Activated B cell treated with CpG ODN at 0.5 μM for 24 hours (primary cell): ENCODE results near the gene POMT2. TPM values are rescaled to one million over a fixed set of nuclear protein-coding genes. Genes with fewer than 3 reads are reported as not detected.
"Not testable (repeated sequence)": the region's sequence is repeated elsewhere in the genome, so short reads cannot be mapped to it uniquely, and the experiment has no call there.

Experiments
- ATAC-seq: fragments of 200-7000 bp; cut with Tn5 transposase; one replicate; pipeline ENCODE4 v1.10.0; 2021; ENCODE audit warnings: low read depth, mild to moderate bottlenecking, moderate library complexity
- CTCF ChIA-PET: fragments of 350-600 bp; sonication (Branson Sonifier 250); formaldehyde crosslinking; loops from one replicate; lab custom pipeline; 2021; ENCODE audit warnings: antibody characterized with exemption; lab: Charles Lee
- POLR2A ChIA-PET: fragments of 350-600 bp; sonication (Branson Sonifier 250); formaldehyde crosslinking; loops from one replicate; lab custom pipeline; 2021; ENCODE audit warnings: antibody characterized with exemption; lab: Charles Lee
- DNase-seq: peaks from one replicate; pipeline ENCODE4 v3.0.0; 2022
- H3K27ac Mint-ChIP-seq: one replicate; pipeline ENCODE4 v1.8.0; 2020; ENCODE audit warnings: mixed read lengths
- H3K27me3 Mint-ChIP-seq: one replicate; pipeline ENCODE4 v1.8.0; 2021; ENCODE audit warnings: mixed read lengths
- H3K36me3 Mint-ChIP-seq: one replicate; pipeline ENCODE4 v1.8.0; 2021; ENCODE audit warnings: low read depth, mixed read lengths
- H3K4me1 Mint-ChIP-seq: one replicate; pipeline ENCODE4 v1.8.0; 2021; ENCODE audit warnings: mixed read lengths
- H3K4me3 Mint-ChIP-seq: one replicate; pipeline ENCODE4 v1.8.0; 2020; ENCODE audit warnings: mild to moderate bottlenecking, mixed read lengths
- H3K9me3 Mint-ChIP-seq: one replicate; pipeline ENCODE4 v1.8.0; 2020; ENCODE audit warnings: mixed read lengths
- intact Hi-C: fragments of 100-400 bp; cut with micrococcal nuclease; formaldehyde crosslinking; loops from one replicate; pipeline ENCODE4 v1.15.1; 2024
- total RNA-seq: library from RNA; stranded (reverse); gene quantifications from 2 replicates; pipeline ENCODE4 v1.2.3, GENCODE V29; 2022
- TF ChIP-seq, protein P1 (sequence below): fragments of 200-600 bp; IDR thresholded peaks from one replicate; pipeline ENCODE4 v1.8.0; 2022; ENCODE audit warnings: antibody characterized with exemption, mild to moderate bottlenecking

The POMT2 gene
- total RNA-seq, 1 donor from 2014 or later: 30.8 TPM

DNA sequence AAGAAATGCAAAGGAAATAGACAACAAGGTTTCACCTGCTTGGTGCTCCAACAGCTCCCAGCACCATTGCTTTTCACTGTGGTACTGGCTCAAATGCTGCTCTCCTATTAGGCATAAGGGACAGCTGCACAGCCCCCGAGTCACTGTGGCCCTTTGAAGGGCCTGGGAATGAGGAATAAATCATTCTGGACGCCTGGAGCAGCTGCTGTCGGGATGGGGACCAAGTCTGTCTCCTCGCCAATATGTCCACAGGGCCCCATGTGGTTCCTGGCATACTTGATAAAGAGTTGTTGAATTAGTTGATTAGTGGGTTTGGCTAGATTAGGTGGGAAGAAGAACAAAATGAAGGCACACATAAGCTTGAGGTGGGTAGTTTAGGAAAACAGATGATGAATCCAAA is 36.6 kb downstream of the POMT2 start:
- CTCF ChIA-PET: interaction anchor here (2.6 kb wide), 1 partner anchor 32 kb away, joined by 7 read pairs; no protein-coding TSS in a partner anchor
- Mint-ChIP-seq H3K27ac (no peak overlapping the region), H3K36me3 (peaks cover 65% of the 10 kb centered on the region), H3K4me3 (no peak overlapping the region), H3K4me1 (no peaks in the 10 kb centered on the region), H3K9me3 (no peaks in the 10 kb centered on the region), H3K27me3 (no peaks in the 10 kb centered on the region)
- TF ChIP-seq, protein P1, sequence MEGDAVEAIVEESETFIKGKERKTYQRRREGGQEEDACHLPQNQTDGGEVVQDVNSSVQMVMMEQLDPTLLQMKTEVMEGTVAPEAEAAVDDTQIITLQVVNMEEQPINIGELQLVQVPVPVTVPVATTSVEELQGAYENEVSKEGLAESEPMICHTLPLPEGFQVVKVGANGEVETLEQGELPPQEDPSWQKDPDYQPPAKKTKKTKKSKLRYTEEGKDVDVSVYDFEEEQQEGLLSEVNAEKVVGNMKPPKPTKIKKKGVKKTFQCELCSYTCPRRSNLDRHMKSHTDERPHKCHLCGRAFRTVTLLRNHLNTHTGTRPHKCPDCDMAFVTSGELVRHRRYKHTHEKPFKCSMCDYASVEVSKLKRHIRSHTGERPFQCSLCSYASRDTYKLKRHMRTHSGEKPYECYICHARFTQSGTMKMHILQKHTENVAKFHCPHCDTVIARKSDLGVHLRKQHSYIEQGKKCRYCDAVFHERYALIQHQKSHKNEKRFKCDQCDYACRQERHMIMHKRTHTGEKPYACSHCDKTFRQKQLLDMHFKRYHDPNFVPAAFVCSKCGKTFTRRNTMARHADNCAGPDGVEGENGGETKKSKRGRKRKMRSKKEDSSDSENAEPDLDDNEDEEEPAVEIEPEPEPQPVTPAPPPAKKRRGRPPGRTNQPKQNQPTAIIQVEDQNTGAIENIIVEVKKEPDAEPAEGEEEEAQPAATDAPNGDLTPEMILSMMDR: no peak
- intact Hi-C loops: no loop called here
- ATAC-seq (no peak), DNase-seq (no peak)
- POLR2A ChIA-PET: no interaction called here

DNA sequence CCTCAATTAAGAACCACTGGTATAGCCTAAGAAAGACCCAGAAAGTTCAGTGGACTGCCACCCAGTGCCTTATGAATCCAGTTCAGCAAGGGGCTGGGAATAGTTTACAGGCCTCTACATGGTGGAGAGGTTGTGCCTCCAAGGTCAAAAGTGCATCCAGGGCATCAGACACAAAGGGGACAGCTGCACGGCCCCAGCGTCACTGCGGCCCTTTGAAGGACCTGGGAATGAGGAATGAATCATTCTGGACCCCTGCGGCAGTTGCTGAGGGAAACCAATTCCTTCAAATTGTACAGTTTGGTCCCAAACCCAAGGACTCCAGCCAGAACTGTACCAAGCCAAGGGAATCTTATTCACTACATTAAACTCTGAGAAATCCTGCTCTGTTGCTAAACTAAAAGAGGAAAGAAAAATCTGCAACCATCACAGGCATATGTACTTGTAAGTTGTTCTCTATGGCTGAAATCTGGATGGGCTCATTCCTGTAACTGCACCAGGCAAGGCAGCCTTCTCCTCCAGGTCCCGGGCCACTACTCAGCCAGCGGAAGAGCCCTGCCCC is 38.8 kb downstream of the POMT2 start:
- intact Hi-C loops: no loop called here
- ATAC-seq (no peak), DNase-seq (no peak)
- ChIA-PET POLR2A (no interaction called here), CTCF (interaction anchor here (2.6 kb wide), 1 partner anchor 34 kb away, joined by 7 read pairs; no protein-coding TSS in a partner anchor)
- Mint-ChIP-seq H3K27ac (no peak overlapping the region), H3K4me3 (no peak overlapping the region), H3K36me3 (peaks cover 58% of the 10 kb centered on the region), H3K4me1 (no peaks in the 10 kb centered on the region), H3K27me3 (no peaks in the 10 kb centered on the region), H3K9me3 (no peaks in the 10 kb centered on the region)
- TF ChIP-seq, protein P1: no peak

DNA sequence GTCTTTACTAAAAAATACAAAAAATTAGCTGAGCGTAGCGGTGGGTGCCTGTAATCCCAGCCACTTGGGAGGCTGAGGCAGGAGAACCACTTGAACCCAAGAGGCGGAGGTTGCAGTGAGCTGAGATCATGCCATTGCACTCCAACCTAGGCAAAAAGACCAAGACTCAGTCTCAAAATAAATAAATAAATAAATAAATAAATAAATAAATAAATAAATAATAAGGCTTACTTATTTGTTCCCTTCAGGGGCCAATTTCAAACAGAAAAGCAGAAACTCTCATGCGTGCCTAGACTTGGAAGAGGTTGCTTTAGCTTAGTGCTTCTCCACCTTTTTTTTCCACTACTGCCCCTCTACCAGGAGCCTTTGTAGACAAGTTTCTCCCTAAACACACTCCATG is 39.8 kb downstream of the POMT2 start:
- DNase-seq, POLR2A ChIA-PET, H3K27ac Mint-ChIP-seq, CTCF ChIA-PET, intact Hi-C loops, H3K4me1 Mint-ChIP-seq, H3K4me3 Mint-ChIP-seq, H3K9me3 Mint-ChIP-seq, ATAC-seq, H3K27me3 Mint-ChIP-seq: not testable (repeated sequence)
- peaks cover 48% of the 10 kb centered on the region for H3K36me3 Mint-ChIP-seq

DNA sequence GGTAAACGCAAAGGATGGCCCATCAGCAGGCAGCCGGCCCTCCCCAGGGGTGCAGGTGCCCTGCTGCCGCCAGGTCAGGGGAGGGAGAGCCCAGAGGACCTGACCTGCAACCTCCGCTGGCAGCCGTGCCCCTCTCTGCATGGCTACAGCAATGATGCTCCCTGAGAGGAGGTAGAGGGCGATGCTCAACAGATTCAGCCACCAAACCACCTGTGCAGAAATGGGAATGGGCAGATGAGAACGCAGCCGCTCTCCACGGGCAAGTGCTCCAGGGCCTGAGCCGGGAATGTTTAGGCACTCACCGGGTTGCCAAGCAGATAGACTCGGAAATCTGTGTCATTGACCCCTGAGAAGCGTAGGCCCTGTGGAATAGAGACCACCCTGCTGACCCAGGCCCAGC is 41.0 kb downstream of the POMT2 start:
- TF ChIP-seq, protein P1: no peak
- H3K27ac Mint-ChIP-seq: no peak overlapping the region
- DNase-seq (no peak), ATAC-seq (no peak)
- peaks cover 36% of the 10 kb centered on the region for H3K36me3 Mint-ChIP-seq
- no peaks in the 10 kb centered on the region for H3K4me1 Mint-ChIP-seq
- ChIA-PET CTCF (no interaction called here), POLR2A (no interaction called here)
- H3K9me3 Mint-ChIP-seq: no peaks in the 10 kb centered on the region
- intact Hi-C loops: no loop called here
- no peaks in the 10 kb centered on the region for H3K27me3 Mint-ChIP-seq
- no peak overlapping the region for H3K4me3 Mint-ChIP-seq

DNA sequence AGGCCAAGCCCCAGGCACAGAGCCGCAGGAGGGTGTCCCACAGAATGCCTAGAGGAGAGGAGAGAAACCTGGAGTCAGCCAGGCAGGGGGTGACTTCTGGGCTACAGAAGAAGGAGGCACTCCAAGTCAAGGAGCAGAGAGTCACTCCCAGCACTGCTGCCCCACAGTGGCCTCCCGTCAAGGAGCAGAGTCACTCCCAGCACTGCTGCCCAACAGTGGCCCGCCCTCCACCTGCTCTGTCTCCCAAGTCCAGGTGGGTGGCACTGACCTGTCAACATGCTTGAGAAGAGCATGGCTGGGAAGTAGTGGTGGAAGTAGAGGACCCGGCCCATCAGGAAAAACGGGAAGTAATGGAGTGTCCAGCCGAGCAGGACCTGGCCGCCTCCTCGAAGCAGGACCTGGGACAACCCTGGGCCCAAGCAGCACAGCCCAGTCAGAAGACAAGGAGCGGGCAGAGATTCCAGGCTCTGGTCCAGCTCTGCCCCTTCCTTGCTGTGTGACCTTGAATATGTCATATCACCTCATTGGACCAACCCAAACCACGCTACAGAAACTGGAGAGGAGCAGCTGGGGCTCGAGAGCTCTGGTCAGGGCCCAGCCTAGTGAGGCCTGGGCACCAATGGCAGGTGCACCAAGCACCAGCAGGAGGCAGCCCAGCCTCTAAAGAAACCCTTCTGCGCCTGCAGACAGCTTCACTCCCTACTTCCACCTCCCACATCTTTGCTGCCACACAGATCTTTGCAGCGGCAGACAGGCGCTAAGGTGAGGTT is 42.0 kb downstream of the POMT2 start:
- H3K9me3 Mint-ChIP-seq: no peaks in the 10 kb centered on the region
- intact Hi-C loops: no loop called here
- DNase-seq: no peak
- no peak overlapping the region for H3K27ac Mint-ChIP-seq
- ChIA-PET CTCF (no interaction called here), POLR2A (no interaction called here)
- H3K4me1 Mint-ChIP-seq: no peaks in the 10 kb centered on the region
- no peak for ATAC-seq
- no peaks in the 10 kb centered on the region for H3K27me3 Mint-ChIP-seq
- peaks cover 27% of the 10 kb centered on the region for H3K36me3 Mint-ChIP-seq
- TF ChIP-seq, protein P1: no peak
- H3K4me3 Mint-ChIP-seq: no peak overlapping the region
